ENCODE results near the gene RPA3. TPM values are rescaled to one million over a fixed set of nuclear protein-coding genes. Genes with fewer than 3 reads are reported as not detected.

RPA3 gene
- total RNA-seq, 1 donor from 2014 or later, result 0.96 TPM

DNA sequence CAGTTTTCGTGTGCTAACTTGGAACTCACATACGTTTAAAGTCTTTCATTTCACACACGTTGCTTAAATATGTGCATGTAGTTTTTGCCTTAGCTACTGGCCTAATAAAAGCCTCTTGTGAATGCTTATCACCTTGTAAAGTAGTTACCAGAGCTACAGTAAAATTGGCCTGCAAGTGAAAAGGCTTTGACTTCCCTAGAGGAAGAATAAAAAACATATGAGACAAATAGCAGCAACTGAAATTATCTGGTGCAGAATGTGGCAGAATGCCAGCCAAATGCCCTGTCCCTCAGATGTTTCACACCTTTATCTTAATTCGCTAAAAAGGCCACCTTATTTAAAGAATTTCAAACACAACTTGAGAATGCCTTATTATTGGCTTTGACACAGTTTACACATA is 28.1 kb upstream of the RPA3 start:
- no peak overlapping the region for H3K4me3 ChIP-seq
- no peak overlapping the region for H3K27ac ChIP-seq
- TF ChIP-seq, protein P1, sequence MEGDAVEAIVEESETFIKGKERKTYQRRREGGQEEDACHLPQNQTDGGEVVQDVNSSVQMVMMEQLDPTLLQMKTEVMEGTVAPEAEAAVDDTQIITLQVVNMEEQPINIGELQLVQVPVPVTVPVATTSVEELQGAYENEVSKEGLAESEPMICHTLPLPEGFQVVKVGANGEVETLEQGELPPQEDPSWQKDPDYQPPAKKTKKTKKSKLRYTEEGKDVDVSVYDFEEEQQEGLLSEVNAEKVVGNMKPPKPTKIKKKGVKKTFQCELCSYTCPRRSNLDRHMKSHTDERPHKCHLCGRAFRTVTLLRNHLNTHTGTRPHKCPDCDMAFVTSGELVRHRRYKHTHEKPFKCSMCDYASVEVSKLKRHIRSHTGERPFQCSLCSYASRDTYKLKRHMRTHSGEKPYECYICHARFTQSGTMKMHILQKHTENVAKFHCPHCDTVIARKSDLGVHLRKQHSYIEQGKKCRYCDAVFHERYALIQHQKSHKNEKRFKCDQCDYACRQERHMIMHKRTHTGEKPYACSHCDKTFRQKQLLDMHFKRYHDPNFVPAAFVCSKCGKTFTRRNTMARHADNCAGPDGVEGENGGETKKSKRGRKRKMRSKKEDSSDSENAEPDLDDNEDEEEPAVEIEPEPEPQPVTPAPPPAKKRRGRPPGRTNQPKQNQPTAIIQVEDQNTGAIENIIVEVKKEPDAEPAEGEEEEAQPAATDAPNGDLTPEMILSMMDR (IDR thresholded peaks at IDR 0.05), result no peak
- no peak for DNase-seq (ENCODE audit: low spot score in 2 of 2)
- no peaks in the 10 kb centered on the region for H3K27me3 ChIP-seq
- no peaks in the 10 kb centered on the region for H3K36me3 ChIP-seq
- H3K9me3 ChIP-seq, result no peaks in the 10 kb centered on the region
- intact Hi-C loops (cut with DNase I), result no loop called here
- peaks cover 0 to 2% of the 10 kb centered on the region in 2 donors for H3K4me1 ChIP-seq

DNA sequence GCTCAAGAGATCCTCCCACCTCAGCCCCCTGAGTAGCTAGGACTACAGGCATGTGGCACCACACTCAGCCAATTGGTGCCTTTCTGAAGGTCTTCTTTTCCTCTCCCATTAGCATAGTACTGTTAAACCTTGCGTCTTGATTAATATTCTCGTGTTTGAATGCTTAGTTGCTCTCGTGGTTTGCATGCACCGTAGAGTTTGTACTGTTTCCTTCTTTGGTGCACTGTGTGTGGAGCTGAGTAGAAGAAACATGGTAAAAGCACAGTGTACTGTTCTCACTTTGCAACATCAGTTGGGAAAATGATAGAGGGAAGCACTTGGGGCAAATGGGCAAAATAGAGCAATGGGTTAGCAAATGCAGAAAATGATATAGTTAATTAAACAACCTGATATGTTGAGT is 27.6 kb upstream of the RPA3 start:
- TF ChIP-seq, protein P1 (IDR thresholded peaks at IDR 0.05), result no peak
- Histone ChIP-seq H3K27ac (no peak overlapping the region), H3K9me3 (no peaks in the 10 kb centered on the region), H3K4me3 (no peak overlapping the region), H3K4me1 (no peaks in the 10 kb centered on the region), H3K36me3 (no peaks in the 10 kb centered on the region), H3K27me3 (no peaks in the 10 kb centered on the region)
- DNase-seq (ENCODE audit: low spot score in 2 of 2), result no peak
- intact Hi-C loops (cut with DNase I), result no loop called here

DNA sequence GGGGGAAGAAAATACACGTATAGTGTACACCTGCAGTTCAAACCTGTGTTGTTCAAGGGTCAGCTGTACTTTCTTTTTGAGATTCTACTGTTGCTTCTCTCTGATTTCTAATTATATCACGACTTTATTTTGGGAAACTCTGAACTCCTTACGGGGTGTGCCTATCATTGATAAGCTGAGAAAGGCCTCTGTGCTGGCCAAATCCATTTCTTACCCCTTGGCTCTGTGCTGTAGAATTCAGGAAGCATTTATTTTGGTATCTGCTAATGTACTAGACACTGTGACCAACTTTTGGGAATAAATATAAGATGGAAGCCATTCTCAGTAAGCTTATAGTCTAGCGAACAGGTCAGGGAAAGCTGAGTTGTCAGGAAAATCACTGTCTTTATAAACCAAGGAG is 26.9 kb upstream of the RPA3 start:
- H3K4me1 ChIP-seq, result no peaks in the 10 kb centered on the region
- TF ChIP-seq, protein P1 (IDR thresholded peaks at IDR 0.05), result no peak
- no peak for DNase-seq (ENCODE audit: low spot score in 2 of 2)
- intact Hi-C loops (cut with DNase I), result no loop called here
- no peak overlapping the region for H3K4me3 ChIP-seq
- no peaks in the 10 kb centered on the region for H3K9me3 ChIP-seq
- H3K36me3 ChIP-seq, result no peaks in the 10 kb centered on the region
- no peaks in the 10 kb centered on the region for H3K27me3 ChIP-seq
- H3K27ac ChIP-seq, result no peak overlapping the region

GRCh38 chr7:7742223-7742622 is 23.8 kb upstream of the RPA3 start:
- intact Hi-C loops (cut with DNase I), result no loop called here
- peaks cover 0 to 6% of the 10 kb centered on the region in 2 donors for H3K4me1 ChIP-seq
- H3K9me3 ChIP-seq, result no peaks in the 10 kb centered on the region
- TF ChIP-seq, protein P1 (IDR thresholded peaks at IDR 0.05), result no peak
- no peaks in the 10 kb centered on the region for H3K36me3 ChIP-seq
- DNase-seq (ENCODE audit: low spot score in 2 of 2), result no peak
- H3K27me3 ChIP-seq, result no peaks in the 10 kb centered on the region
- H3K4me3 ChIP-seq, result no peak overlapping the region
- no peak overlapping the region for H3K27ac ChIP-seq

DNA sequence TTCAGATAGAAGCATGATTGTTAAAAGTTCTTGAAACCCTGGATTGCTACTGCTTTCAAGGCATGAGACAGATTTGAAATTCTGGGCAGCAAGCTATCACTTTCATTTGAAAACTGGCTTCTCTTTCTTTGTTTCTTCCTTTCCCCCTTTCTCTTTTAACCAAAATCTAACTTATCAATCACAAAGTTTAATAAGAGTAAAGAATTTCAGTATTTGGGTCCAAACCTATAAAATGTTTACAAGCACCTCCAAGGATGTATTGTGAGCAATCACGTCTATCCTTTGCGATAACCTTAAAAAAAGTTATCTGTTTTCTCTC is 21.6 kb upstream of the RPA3 start:
- no peak for DNase-seq (ENCODE audit: low spot score in 2 of 2)
- TF ChIP-seq, protein P1 (IDR thresholded peaks at IDR 0.05), result no peak
- no peaks in the 10 kb centered on the region for H3K27me3 ChIP-seq
- H3K9me3 ChIP-seq, result no peaks in the 10 kb centered on the region
- no peak overlapping the region for H3K4me3 ChIP-seq
- intact Hi-C loops (cut with DNase I), result no loop called here
- H3K4me1 ChIP-seq, result peaks cover 0 to 6% of the 10 kb centered on the region in 2 donors
- H3K36me3 ChIP-seq, result no peaks in the 10 kb centered on the region
- no peak overlapping the region for H3K27ac ChIP-seq

Data from ascending aorta (tissue), 2 donors.